RWPE1 (cell line): ENCODE measurements around the gene TMEM205.

Source experiments
- CTCF ChIA-PET: fragments of 350-600 bp; sonication (Branson Sonifier 250); formaldehyde crosslinking; extraction: SDS; loops from one replicate; lab custom pipeline; 2021; lab: Yijun Ruan, JAX
- POLR2A ChIA-PET: fragments of 400-600 bp; formaldehyde crosslinking; extraction: SDS; loops from one replicate; lab custom pipeline; 2020; ENCODE audit warnings: antibody characterized with exemption; ENCODE audit not compliant: low non-redundant PET; lab: Yijun Ruan, JAX
- DNase-seq: peaks from one replicate; pipeline ENCODE4 v3.0.0; 2012; ENCODE audit warnings: low spot score
- H3K27ac ChIP-seq: fragments of 450-650 bp; 2 replicates; pipeline ENCODE4 v1.5.1; 2017
- TF ChIP-seq, protein P1 (sequence below): fragments of 450-650 bp; conservative IDR thresholded peaks from 2 replicates; pipeline ENCODE4 v1.5.1; 2017; ENCODE audit warnings: low read depth, mild to moderate bottlenecking

TMEM205 gene

DNA sequence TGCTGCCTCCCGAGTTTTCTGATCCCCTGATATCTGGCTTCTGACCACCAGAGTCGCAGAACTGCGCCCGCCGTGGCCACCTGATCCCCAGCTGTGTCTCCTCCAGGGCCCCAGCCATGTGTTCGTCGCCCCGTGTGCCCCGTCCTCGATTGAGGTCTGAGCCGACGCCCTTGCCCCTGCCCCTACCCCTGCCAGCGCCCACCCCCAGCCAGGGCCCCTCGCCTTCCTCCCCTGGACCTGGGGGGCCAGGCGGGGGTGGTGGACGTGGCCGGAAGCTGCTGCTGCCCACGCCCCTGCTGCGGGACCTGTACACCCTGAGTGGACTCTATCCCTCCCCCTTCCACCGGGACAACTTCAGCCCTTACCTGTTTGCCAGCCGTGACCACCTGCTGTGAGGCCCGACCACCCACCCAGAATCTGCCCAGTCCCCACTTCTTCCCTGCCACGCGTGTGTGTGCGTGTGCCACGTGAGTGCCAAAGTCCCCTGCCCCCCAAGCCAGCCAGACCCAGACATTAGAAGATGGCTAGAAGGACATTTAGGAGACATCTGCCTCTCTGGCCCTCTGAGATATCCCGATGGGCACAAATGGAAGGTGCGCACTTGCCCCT lies 18.3 kb upstream of the TMEM205 start:
- CTCF ChIA-PET: interaction anchor here (0.6 kb wide), 1 partner anchor 695 kb away, joined by 3 read pairs; no protein-coding TSS in a partner anchor
- POLR2A ChIA-PET: no interaction called here
- H3K27ac ChIP-seq: no peak overlapping the region
- TF ChIP-seq, protein P1, sequence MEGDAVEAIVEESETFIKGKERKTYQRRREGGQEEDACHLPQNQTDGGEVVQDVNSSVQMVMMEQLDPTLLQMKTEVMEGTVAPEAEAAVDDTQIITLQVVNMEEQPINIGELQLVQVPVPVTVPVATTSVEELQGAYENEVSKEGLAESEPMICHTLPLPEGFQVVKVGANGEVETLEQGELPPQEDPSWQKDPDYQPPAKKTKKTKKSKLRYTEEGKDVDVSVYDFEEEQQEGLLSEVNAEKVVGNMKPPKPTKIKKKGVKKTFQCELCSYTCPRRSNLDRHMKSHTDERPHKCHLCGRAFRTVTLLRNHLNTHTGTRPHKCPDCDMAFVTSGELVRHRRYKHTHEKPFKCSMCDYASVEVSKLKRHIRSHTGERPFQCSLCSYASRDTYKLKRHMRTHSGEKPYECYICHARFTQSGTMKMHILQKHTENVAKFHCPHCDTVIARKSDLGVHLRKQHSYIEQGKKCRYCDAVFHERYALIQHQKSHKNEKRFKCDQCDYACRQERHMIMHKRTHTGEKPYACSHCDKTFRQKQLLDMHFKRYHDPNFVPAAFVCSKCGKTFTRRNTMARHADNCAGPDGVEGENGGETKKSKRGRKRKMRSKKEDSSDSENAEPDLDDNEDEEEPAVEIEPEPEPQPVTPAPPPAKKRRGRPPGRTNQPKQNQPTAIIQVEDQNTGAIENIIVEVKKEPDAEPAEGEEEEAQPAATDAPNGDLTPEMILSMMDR: no peak
- no peak for DNase-seq

DNA sequence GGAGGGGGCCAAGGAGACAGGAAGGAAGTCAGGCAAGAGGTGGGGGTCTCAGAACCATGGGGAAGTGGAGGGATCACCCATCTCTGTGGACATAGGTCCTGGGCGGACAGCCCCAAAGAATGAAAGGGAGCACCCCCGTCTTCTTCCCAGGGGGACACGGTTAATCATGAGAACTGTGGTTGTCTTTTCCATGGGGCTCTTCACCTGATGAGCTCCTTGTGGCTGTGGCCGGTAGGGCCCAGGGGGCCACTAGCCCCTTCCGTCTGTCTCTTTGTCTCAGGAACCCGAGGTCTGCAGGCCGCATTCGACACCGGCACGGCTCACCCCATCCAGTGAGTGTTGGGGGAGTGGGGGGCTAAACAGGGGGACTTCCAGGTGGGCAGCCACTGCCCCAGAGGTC lies 17.8 kb upstream of the TMEM205 start:
- ChIA-PET POLR2A (no interaction called here), CTCF (no interaction called here)
- H3K27ac ChIP-seq: no peak overlapping the region
- TF ChIP-seq, protein P1: no peak
- DNase-seq: no peak

DNA sequence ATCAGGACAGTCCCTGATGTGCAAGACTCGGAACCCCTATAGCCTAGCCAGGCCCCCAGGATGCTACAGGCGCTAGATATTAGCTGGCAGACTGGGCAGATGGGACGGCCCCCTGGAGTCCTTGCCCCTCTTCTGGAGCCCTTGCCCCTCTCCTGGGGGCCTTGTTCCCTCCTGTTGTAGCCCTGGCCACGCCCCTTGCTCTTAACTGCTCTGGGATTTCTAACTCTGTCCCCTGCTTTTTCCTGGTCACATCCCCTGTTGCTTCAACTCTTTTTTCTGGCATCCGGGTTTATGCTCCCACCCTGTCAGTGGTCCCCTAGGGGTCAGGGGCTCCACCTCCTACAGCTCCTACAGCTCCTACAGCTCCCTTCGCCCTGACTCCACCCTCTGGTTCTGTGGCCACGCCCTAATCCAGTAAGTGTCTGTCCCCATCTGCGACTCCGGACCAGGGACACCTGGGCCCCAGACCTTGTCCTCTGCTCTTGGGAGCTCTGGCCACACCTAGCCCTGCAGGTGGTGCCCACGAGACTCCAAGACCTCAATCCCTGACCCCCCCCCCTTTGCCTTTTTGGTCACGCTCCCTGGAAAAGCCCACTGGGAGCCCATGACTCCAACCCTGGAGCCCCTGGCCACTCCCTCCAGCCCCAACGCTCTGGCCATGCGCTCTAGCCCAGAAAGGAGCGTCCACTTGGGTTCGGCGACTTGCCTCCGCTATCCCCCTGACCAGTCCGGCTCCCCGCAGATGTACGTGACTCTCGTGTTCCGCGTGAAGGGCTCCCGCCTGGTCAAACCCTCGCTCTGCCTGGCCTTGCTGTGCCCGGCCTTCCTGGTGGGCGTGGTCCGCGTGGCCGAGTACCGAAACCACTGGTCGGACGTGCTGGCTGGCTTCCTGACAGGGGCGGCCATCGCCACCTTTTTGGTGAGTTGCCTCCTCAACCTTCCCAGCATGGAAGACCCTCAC lies 16.0 kb upstream of the TMEM205 start:
- ChIA-PET CTCF (interaction anchor here (0.5 to 1.2 kb wide), 2 partner anchors 16 to 40 kb away, joined by 3 read pairs; no protein-coding TSS in a partner anchor), POLR2A (no interaction called here)
- no peak overlapping the region for H3K27ac ChIP-seq
- DNase-seq: no peak
- TF ChIP-seq, protein P1: no peak

DNA sequence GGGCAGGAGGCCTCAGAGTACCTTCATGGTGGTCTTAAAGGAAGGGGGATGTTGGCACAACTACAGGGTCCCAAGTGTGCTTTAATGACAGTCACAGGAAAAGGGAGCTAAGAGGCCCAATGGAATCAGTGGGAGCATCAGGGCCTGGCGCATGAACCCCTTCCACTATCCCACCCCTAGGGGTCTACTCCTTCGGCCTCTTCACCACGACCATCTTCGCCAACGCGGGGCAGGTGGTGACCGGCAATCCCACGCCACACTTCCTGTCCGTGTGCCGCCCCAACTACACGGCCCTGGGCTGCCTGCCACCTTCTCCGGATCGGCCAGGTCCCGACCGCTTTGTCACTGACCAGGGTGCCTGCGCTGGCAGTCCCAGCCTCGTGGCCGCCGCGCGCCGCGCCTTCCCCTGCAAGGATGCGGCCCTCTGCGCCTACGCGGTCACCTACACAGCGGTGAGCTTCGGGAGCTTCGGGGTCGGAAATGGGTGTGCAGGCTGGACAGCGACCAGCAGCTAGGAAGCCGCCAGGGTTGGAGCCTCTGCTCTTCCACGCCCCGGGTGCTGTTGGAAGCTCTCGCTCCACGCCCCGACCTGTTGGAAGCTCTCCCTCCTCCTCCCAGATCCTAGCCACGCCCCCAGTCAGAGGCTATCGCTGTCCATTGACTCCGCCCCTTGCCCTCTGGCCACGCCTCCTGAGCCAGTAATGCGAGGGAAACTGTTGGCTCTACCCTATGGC lies 15.1 kb upstream of the TMEM205 start:
- CTCF ChIA-PET: interaction anchor here (0.5 to 1.2 kb wide), 3 partner anchors 17 to 39 kb away, joined by 3 read pairs; no protein-coding TSS in a partner anchor
- TF ChIP-seq, protein P1: no peak
- POLR2A ChIA-PET: no interaction called here
- no peak for DNase-seq
- H3K27ac ChIP-seq: no peak overlapping the region

DNA sequence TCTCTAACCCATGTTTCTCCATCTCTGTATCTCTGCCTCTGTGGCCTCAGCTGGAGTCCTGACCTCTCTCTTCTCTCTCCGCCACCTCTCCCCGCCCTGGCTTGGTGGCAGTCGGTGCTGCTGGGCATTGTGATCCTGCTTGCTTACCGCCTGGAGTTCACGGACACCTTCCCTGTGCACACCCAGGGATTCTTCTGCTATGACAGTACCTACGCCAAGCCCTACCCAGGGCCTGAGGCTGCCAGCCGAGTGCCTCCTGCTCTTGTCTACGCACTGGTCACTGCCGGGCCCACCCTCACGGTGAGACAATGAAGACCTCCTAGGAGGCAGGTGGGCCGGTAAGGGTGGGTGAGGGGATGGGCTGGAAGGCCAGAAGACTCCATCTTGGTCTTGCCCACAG lies 13.4 kb upstream of the TMEM205 start:
- CTCF ChIA-PET: interaction anchor here (0.6 to 0.7 kb wide), 2 partner anchors 22 to 93 kb away, joined by 3 to 4 read pairs; no protein-coding TSS in a partner anchor
- peak overlapping the region; percentile 41 for H3K27ac ChIP-seq
- peak; percentile 49 for DNase-seq
- TF ChIP-seq, protein P1: no peak
- POLR2A ChIA-PET: no interaction called here
